Measurements from ENCODE around the gene IHH. TPM values are rescaled to one million over a fixed set of nuclear protein-coding genes. Genes with fewer than 3 reads are reported as not detected.

The IHH gene
- total RNA-seq, 4 donors from 2014 or later, result 0.63 TPM; not detected in 3

DNA sequence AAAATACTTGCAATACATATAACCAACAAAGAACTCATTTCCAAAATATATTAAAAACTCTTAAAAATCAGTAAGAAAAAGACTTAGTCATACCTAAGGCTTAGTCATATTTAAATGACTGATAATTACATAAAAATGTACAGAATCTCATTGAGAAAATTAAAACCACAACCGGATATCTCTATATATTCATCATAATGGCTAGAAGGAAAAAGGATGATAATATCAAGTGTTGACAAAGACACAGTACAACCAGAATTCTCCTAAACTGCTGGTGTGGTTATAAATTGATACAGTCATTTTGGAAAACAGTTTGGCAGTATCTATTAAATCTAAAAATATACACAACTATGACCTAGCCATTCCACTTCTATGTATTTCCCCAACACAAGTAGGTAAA, 27.1 kb upstream of the IHH start:
- peaks cover 0 to 29% (median 0%) of the 10 kb centered on the region in 3 donors for H3K36me3 ChIP-seq
- no peak overlapping the region for H3K27ac ChIP-seq
- 92 to 98% methylated on average over 1 of the region's 1 CpG for WGBS, 2 donors

DNA sequence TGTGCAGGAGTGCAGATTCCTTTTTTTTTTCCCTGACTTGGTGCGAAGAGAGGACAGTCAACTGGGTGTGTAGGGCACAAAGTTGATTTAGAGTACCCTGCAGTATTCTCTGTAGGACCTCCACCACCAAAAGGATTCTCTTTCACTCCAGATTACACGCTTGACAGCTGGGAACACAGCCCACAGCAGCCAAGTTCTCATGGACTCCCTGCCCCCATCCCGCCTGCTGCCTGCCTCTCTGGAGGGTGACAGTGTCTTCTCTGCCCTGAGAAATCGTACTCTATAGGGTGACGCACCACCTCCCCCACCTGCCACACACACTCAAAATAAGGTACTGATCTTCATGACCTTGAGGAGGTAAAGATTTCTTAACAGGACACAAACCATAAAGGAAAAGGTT, 26.6 kb upstream of the IHH start:
- TF ChIP-seq POLR2A (IDR thresholded peaks at IDR 0.05), result no peak
- TF ChIP-seq, protein P1, sequence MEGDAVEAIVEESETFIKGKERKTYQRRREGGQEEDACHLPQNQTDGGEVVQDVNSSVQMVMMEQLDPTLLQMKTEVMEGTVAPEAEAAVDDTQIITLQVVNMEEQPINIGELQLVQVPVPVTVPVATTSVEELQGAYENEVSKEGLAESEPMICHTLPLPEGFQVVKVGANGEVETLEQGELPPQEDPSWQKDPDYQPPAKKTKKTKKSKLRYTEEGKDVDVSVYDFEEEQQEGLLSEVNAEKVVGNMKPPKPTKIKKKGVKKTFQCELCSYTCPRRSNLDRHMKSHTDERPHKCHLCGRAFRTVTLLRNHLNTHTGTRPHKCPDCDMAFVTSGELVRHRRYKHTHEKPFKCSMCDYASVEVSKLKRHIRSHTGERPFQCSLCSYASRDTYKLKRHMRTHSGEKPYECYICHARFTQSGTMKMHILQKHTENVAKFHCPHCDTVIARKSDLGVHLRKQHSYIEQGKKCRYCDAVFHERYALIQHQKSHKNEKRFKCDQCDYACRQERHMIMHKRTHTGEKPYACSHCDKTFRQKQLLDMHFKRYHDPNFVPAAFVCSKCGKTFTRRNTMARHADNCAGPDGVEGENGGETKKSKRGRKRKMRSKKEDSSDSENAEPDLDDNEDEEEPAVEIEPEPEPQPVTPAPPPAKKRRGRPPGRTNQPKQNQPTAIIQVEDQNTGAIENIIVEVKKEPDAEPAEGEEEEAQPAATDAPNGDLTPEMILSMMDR (IDR thresholded peaks at IDR 0.05), result no peak
- no peak overlapping the region for H3K4me3 ChIP-seq
- WGBS, 2 donors, result 75 to 86% methylated on average over 5 of the region's 5 CpGs

More for the DNA sequence above, 27.1 kb upstream of the IHH start:
- H3K27me3 ChIP-seq, result no peaks in the 10 kb centered on the region
- H3K9me3 ChIP-seq, result no peaks in the 10 kb centered on the region
- H3K4me3 ChIP-seq, result no peak overlapping the region
- peaks cover 0 to 3% (median 0%) of the 10 kb centered on the region in 4 donors for H3K4me1 ChIP-seq
- no peak for TF ChIP-seq POLR2A (IDR thresholded peaks at IDR 0.05)
- no peak for TF ChIP-seq EP300 (IDR thresholded peaks at IDR 0.05)
- TF ChIP-seq, protein P1 (IDR thresholded peaks at IDR 0.05), result no peak
- no peak for DNase-seq (ENCODE audit: low spot score in 2 of 2)

DNA sequence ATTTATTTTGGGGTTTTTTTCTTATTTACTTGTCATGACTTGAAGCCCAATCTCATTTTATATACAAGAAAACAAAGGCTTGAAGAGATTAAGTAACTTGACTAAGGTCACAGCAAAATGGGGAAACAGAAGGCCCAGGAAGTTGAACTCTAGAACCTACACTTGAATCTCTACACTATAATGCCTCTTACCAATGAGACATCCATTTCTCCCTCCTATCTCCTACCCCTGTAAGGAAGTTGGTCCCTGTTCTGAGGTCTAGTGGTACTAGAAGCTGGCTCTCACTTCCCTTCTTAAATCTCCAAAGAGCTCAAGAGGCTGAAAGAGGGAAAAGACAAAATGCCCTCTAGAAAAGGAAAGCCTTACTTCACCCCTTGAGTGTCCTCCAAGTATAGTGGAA, 25.5 kb upstream of the IHH start:
- Histone ChIP-seq H3K27ac (no peak overlapping the region), H3K27me3 (no peaks in the 10 kb centered on the region), H3K4me1 (peaks cover 0 to 7% (median 0%) of the 10 kb centered on the region in 4 donors), H3K9me3 (no peaks in the 10 kb centered on the region), H3K36me3 (peaks cover 0 to 23% (median 0%) of the 10 kb centered on the region in 3 donors), H3K4me3 (no peak overlapping the region)
- no peak for DNase-seq (ENCODE audit: low spot score in 2 of 2)
- TF ChIP-seq POLR2A (IDR thresholded peaks at IDR 0.05) (no peak), EP300 (IDR thresholded peaks at IDR 0.05) (no peak)
- TF ChIP-seq, protein P1 (IDR thresholded peaks at IDR 0.05), result no peak

More for the DNA sequence above, 26.6 kb upstream of the IHH start:
- DNase-seq (ENCODE audit: low spot score in 2 of 2), result no peak
- peaks cover 0 to 25% (median 0%) of the 10 kb centered on the region in 3 donors for H3K36me3 ChIP-seq
- no peak overlapping the region for H3K27ac ChIP-seq
- H3K9me3 ChIP-seq, result no peaks in the 10 kb centered on the region
- H3K27me3 ChIP-seq, result no peaks in the 10 kb centered on the region
- peaks cover 0 to 7% (median 0%) of the 10 kb centered on the region in 4 donors for H3K4me1 ChIP-seq

DNA sequence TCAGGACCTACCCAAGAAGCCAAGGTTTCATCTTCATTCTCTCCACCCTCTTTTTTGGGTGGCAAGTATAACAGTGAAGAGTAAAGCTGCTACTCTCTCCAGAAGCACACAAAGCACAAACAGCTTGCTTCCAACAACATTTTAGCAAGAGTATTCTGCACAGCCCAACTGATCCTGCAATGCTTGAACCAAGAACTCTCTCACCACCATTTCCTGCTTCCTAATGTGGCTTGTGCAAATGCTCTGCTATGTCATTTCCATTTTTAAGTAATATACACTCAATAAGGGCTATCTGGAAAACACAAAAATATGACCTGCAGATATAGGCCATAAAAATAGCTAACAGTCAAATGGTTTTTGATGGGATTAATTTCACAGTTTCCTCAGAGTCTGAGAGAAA, 24.1 kb upstream of the IHH start:
- no peaks in the 10 kb centered on the region for H3K9me3 ChIP-seq
- peaks cover 0 to 14% (median 0%) of the 10 kb centered on the region in 3 donors for H3K36me3 ChIP-seq
- no peak overlapping the region for H3K4me3 ChIP-seq
- TF ChIP-seq POLR2A (IDR thresholded peaks at IDR 0.05) (no peak), EP300 (IDR thresholded peaks at IDR 0.05) (no peak)
- TF ChIP-seq, protein P1 (IDR thresholded peaks at IDR 0.05), result no peak
- H3K27me3 ChIP-seq, result no peaks in the 10 kb centered on the region
- no peak for DNase-seq (ENCODE audit: low spot score in 2 of 2)
- H3K27ac ChIP-seq, result no peak overlapping the region
- peaks cover 0 to 7% (median 0%) of the 10 kb centered on the region in 4 donors for H3K4me1 ChIP-seq

DNA sequence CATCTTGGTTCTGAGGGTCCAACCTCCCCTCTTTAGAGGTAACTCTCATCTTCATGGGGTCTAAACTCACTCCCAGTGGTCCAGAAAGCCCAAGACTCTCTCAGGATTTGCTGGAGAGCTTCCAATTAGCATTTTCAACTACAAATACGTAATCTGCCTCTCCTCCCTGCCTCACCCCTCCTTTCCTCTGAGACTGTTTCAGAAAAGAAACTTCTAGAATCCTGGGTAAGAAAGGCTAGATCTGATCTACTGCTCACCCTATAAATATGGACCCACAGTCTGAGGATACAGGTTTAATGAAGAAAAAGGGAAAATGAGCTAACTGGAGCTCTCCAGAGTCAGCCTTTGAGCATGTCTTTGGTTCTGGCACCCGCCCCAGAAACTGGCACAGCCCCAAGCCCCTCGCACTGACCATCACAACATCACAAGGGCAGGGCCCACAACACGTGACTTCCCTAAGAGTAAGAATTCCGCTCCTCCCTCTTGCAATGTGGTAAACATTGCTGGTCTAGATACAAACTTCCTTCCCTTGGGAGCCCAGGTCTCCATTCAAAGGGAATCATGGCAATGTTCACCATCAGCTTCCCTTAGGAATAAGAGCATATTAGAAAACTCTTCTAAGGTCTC, 21.7 kb upstream of the IHH start:
- Histone ChIP-seq H3K4me3 (no peak overlapping the region), H3K4me1 (peaks cover 0 to 7% (median 0%) of the 10 kb centered on the region in 4 donors), H3K27ac (no peak overlapping the region), H3K9me3 (no peaks in the 10 kb centered on the region), H3K27me3 (no peaks in the 10 kb centered on the region), H3K36me3 (peaks cover 0 to 12% (median under 1%) of the 10 kb centered on the region in 3 donors)
- 44 to 51% methylated on average over 5 of the region's 5 CpGs for WGBS, 2 donors
- no peak for DNase-seq (ENCODE audit: low spot score in 2 of 2)
- TF ChIP-seq POLR2A (IDR thresholded peaks at IDR 0.05) (no peak), EP300 (IDR thresholded peaks at IDR 0.05) (no peak)
- TF ChIP-seq, protein P1 (IDR thresholded peaks at IDR 0.05), result no peak

Data from tibial nerve (tissue), 4 donors.